Measurements from ENCODE around the gene SIRT2. TPM values are rescaled to one million over a fixed set of nuclear protein-coding genes. Genes with fewer than 3 reads are reported as not detected.

The SIRT2 gene
- total RNA-seq (2022; extraction: Qiagen RNA extraction), result 32.1 to 38.1 TPM (median 35.6 TPM) in 5 replicates

GRCh38 chr19:38899447-38900201 lies at the start of gene SIRT2, which contains the start of gene NFKBIB:
Gene SIRT2 (minus strand): TSS chr19:38899618. CDS start chr19:38899521, 97 bp downstream.
Gene NFKBIB (plus strand): TSS chr19:38899969. CDS start chr19:38900033, 64 bp downstream.

DNA sequence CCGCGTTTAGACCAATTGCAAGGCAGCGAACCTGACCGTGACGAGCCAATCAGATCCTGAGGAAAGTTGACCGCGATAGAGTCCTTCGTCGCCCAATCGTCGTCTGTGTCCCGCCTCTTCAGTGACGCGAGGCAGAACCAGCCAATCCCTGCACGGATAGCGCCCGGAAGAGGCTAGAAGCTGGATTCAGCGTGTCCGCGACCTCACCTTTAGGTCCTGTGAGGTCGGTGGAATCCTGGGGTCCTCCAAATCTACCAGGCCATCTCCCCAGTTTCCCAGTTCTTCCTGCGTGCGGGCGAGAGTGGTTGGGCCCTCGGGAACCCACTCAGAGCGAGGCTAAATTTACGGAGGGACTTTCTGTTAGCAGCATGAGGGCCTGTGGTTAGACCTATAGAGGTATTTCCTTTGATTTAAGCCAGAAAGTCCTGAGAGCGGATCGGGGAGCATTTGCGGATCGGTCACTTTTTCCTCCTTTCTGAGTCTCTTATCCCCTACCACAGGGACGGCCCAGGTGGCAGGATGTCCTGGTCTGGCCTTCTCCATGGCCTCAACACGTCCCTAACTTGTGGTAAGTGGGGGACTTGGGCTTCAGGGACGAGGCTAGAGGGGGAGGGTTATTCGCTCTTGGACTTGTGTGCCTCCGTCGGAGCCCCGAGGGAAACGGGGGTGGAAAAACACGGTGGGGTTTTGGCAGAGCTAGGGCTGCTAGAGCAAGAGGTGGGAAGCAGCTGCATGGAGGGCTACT lies 31.5 kb upstream of the SIRT2 start, which contains the start of gene MRPS12:
TSS of gene MRPS12 (plus strand) at position 169 of the 745 bp plus-strand sequence. CDS start at position 520, 351 bp downstream.

GRCh38 chr19:38929929-38930775 lies 30.7 kb upstream of the SIRT2 start, which contains the start of gene SARS2:
Gene SARS2 (minus strand): TSS chr19:38930763. CDS start chr19:38930736, 27 bp downstream.

DNA sequence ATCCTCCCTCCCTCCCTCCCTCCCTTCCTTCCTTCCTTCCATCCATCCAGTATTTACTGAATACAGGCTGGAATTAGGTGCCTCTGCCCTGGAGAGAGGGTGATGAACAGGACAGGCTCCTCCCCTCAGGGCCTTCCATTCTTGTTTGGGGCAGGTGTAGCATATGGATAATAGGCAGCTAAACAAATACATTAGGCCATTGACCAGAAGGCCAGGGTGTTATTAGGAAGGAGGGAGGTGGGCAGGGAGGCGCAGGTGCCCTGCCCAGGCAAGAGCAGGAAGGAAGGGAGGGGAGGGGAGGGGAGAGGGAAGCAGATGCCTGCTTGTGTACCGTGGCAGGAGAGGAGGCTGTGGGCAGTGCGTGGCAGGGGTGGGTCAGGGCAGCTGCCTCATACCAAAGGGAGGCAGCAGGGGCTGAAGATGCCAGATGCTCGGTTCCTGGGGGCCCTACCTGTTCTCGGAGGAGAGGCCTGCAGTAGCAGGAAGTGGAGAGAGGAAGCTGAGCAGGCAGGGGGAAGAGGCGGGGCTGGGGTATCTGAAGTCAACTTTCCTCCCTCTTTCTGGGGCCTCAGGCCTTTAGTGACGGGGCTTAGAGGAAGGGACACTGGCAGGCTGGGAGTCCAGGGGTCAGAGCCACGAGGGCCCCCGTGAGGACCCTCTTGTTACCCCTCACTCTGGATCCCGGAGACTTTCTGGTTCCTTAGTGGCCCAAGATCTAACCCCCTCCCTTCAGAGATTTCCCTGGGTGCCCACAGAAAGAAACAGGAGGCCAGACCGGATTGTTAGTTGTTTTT lies 21.4 kb downstream of the SIRT2 start, which contains the start of gene RINL:
TSS of gene RINL (minus strand) at position 495 of the 794 bp plus-strand sequence. CDS start 1,533 bp downstream, outside the sequence.

DNA sequence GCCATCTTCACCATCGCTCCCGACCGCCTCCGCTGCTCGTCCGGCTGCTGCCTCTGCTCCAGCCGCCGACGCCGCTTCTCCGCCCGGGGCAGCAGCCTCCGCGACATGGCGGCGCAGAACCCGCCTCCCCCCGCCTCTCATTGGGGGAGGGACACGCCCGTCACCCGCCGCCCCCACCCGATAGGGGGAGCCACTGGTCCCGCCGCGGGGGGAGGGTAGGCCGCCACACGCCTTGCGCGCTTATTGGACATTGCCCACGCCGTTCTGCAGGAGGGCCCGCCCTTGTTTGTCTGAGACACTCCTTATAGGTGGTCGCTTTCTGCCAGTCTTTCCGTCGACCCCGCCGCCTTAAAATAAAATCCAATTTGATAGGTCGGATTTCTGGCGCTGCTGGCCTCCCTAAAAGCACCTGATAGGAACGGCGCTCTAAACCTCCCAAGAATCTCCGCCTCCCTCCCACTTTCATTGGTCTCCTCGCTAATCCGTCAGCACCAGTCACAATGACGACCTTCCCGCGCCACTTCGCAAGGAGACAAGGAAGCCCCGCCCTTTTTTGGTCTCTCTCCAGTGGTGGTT lies 49.5 kb downstream of the SIRT2 start, which contains the start of gene HNRNPL:
TSS of gene HNRNPL (minus strand) at position 127 of the 576 bp plus-strand sequence. CDS start at position 107, 20 bp downstream.

Other genes with a start within 250 kb of the SIRT2 start
- 5.3 to 6.5 TPM (median 6.0 TPM) in 5 replicates for gene CAPN12, start 155.1 kb downstream of the SIRT2 start, total RNA-seq (2022; extraction: Qiagen RNA extraction)
- 0.25 to 0.40 TPM in 2 of 5 replicates, not detected in the others for gene LGALS7, start 126.1 kb downstream of the SIRT2 start, total RNA-seq (2022; extraction: Qiagen RNA extraction)
- 0.27 to 0.62 TPM in 2 of 5 replicates, not detected in the others for gene LGALS7B, start 110.4 kb downstream of the SIRT2 start, total RNA-seq (2022; extraction: Qiagen RNA extraction)
- 0.21 to 0.53 TPM (median 0.42 TPM) in 5 replicates for gene LGALS4, start 86.7 kb downstream of the SIRT2 start, total RNA-seq (2022; extraction: Qiagen RNA extraction)
- gene ECH1, start 67.8 kb downstream of the SIRT2 start, total RNA-seq (2022; extraction: Qiagen RNA extraction), result 307 to 375 TPM (median 319 TPM) in 5 replicates
- 319 to 365 TPM (median 326 TPM) in 5 replicates for gene HNRNPL, start 49.6 kb downstream of the SIRT2 start, total RNA-seq (2022; extraction: Qiagen RNA extraction)
- 2.1 to 3.9 TPM (median 2.6 TPM) in 5 replicates for gene RINL, start 21.3 kb downstream of the SIRT2 start, total RNA-seq (2022; extraction: Qiagen RNA extraction)
- gene NFKBIB, start 351 bp upstream of the SIRT2 start, total RNA-seq (2022; extraction: Qiagen RNA extraction), result 59.1 to 111 TPM (median 94.5 TPM) in 5 replicates
- 0.40 to 0.88 TPM (median 0.74 TPM) in 5 replicates for gene CCER2, start 12.6 kb upstream of the SIRT2 start, total RNA-seq (2022; extraction: Qiagen RNA extraction)
- gene SARS2, start 31.1 kb upstream of the SIRT2 start, total RNA-seq (2022; extraction: Qiagen RNA extraction), result 39.3 to 52.1 TPM (median 51.6 TPM) in 5 replicates
- 194 to 269 TPM (median 223 TPM) in 5 replicates for gene MRPS12, start 31.3 kb upstream of the SIRT2 start, total RNA-seq (2022; extraction: Qiagen RNA extraction)
- gene FBXO17, start 76.1 kb upstream of the SIRT2 start, total RNA-seq (2022; extraction: Qiagen RNA extraction), result 56.0 to 78.7 TPM (median 73.9 TPM) in 5 replicates
- gene FBXO27, start 132.9 kb upstream of the SIRT2 start, total RNA-seq (2022; extraction: Qiagen RNA extraction), result 2.1 to 4.5 TPM (median 3.7 TPM) in 5 replicates
- gene ACP7, start 184.8 kb upstream of the SIRT2 start, total RNA-seq (2022; extraction: Qiagen RNA extraction), result 0.02 to 0.07 TPM (median 0.05 TPM) in 5 replicates
- gene PAK4, start 226.2 kb upstream of the SIRT2 start, total RNA-seq (2022; extraction: Qiagen RNA extraction), result 70.5 to 147 TPM (median 134 TPM) in 5 replicates